ENCODE measurements around the gene DPYSL4.

DNA sequence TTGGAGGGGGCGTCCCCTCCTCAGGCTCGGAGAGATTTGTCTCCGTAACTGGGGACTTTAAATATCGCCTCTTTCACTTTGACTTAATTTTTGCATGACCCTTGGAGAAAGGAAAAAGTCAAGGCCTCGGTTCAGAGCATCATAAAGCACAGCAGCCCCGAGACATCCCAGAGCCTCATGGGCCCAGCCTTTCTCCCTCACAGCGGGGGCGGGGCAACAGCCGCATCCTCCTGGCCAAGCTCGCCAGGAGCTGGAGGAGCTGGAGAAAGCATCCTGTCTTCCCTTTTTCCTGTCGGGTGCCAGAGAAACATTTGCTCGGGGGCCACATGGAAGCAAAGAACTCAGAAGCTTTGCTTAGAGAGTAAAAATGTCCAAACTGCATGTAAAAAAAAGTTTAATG is 43.6 kb upstream of the DPYSL4 start:
- no peak for TF ChIP-seq POLR2A (IDR thresholded peaks at IDR 0.05)
- no peak for TF ChIP-seq POLR2AphosphoS5 (IDR thresholded peaks at IDR 0.05)

All from upper lobe of left lung (tissue), 4 donors.